SK-N-SH (cell line): Measurements from ENCODE around the gene TMEM120B. TPM values are rescaled to one million over a fixed set of nuclear protein-coding genes. Genes with fewer than 3 reads are reported as not detected.

Source experiments
- CTCF ChIA-PET: fragments of 300-600, 350-600 bp; formaldehyde crosslinking; extraction: SDS; loops from one replicate; lab custom pipeline; 2021; lab: Yijun Ruan, JAX
- POLR2A ChIA-PET: fragments of 350-600 bp; sonication (Branson Sonifier 250); formaldehyde crosslinking; extraction: SDS; loops from one replicate; lab custom pipeline; 2020; ENCODE audit warnings: antibody characterized with exemption, inconsistent platforms; lab: Yijun Ruan, JAX
- DNase-seq: peaks from one replicate; pipeline ENCODE4 v3.0.0; 2012
- H2AFZ ChIP-seq: fragments of 200-600 bp; sonication (generic); 2 replicates; pipeline ENCODE4 v1.8.1; 2016; ENCODE audit warnings: antibody characterized with exemption, mild to moderate bottlenecking, low read depth
- H3F3A ChIP-seq: fragments of 200-600 bp; sonication (generic); replicated peaks from 2 replicates; pipeline ENCODE3; 2016; ENCODE audit warnings: antibody characterized with exemption, mild to moderate bottlenecking; ENCODE audit not compliant: insufficient read depth
- H3K27ac ChIP-seq, 2 experiments: fragments of 200-500 bp in 1 of 2; fragments of 200-600 bp in 1 of 2; sonication (Bioruptor generic) in 1 of 2; sonication (generic), shearing (Covaris generic) in 1 of 2; 2 replicates each; pipeline versions ENCODE4 v1.5.1 to v1.6.1; 2014 to 2016; ENCODE audit warnings: low read depth in 2 of 2, inconsistent platforms in 1 of 2, low read length in 1 of 2, mild to moderate bottlenecking in 1 of 2, mixed read lengths in 1 of 2
- H3K27me3 ChIP-seq: fragments of 200-600 bp; sonication (generic), shearing (Covaris generic); 2 replicates; pipeline ENCODE4 v1.6.1; 2016; ENCODE audit warnings: mixed run types; ENCODE audit not compliant: insufficient read depth
- H3K36me3 ChIP-seq, 2 experiments: fragments of 200-500 bp in 1 of 2; fragments of 200-600 bp in 1 of 2; sonication (Bioruptor generic) in 1 of 2; sonication (generic) in 1 of 2; replicated peaks in 1 of 2; 2 replicates each; pipeline versions ENCODE3 to v1.5.1; 2014 to 2016; ENCODE audit warnings: low read length in 1 of 2, mild to moderate bottlenecking in 1 of 2; ENCODE audit not compliant: insufficient read depth in 2 of 2, control insufficient read depth in 1 of 2
- H3K4me1 ChIP-seq, 2 experiments: fragments of 200-500 bp in 1 of 2; fragments of 200-600 bp in 1 of 2; sonication (Bioruptor generic) in 1 of 2; sonication (generic), shearing (Covaris generic) in 1 of 2; 2 replicates each; pipeline versions ENCODE4 v1.5.1 to v1.6.1; 2014 to 2016; ENCODE audit warnings: low read depth in 1 of 2, low read length in 1 of 2, mixed run types in 1 of 2; ENCODE audit not compliant: insufficient read depth in 2 of 2, control insufficient read depth in 1 of 2
- H3K4me2 ChIP-seq: fragments of 200-600 bp; sonication (generic), shearing (Covaris generic); 2 replicates; pipeline ENCODE4 v1.6.1; 2017; ENCODE audit warnings: mixed run types
- H3K4me3 ChIP-seq, 2 experiments: fragments of 200-500 bp in 1 of 2; fragments of 200-600 bp in 1 of 2; sonication (Bioruptor generic) in 1 of 2; sonication (generic), shearing (Covaris generic) in 1 of 2; 2 replicates each; pipeline versions ENCODE4 v1.5.1 to v1.8.1; 2014 to 2016; ENCODE audit warnings: low read depth in 2 of 2, inconsistent platforms in 1 of 2, low read length in 1 of 2, mild to moderate bottlenecking in 1 of 2, mixed read lengths in 1 of 2, moderate library complexity in 1 of 2
- H3K79me2 ChIP-seq: fragments of 200-600 bp; sonication (generic); 2 replicates; pipeline ENCODE4 v1.8.1; 2017; ENCODE audit warnings: mild to moderate bottlenecking; ENCODE audit not compliant: insufficient read depth
- H3K9ac ChIP-seq: fragments of 200-600 bp; sonication (generic); 2 replicates; pipeline ENCODE4 v1.6.1; 2017; ENCODE audit warnings: mixed run types
- H3K9me2 ChIP-seq: fragments of 200-600 bp; sonication (generic); 2 replicates; pipeline ENCODE4 v1.6.1; 2017; ENCODE audit warnings: mixed run types
- H3K9me3 ChIP-seq: fragments of 200-600 bp; sonication (generic); 2 replicates; pipeline ENCODE4 v1.6.1; 2017; ENCODE audit warnings: mixed run types, mild to moderate bottlenecking, moderate library complexity
- H4K20me1 ChIP-seq: fragments of 200-600 bp; sonication (generic); 2 replicates; pipeline ENCODE4 v1.6.1; 2017; ENCODE audit warnings: mild to moderate bottlenecking, mixed run types; ENCODE audit not compliant: insufficient read depth
- FOSL2 ChIP-seq: IDR thresholded peaks from 2 replicates; pipeline ENCODE4 v1.4.0; 2012; ENCODE audit warnings: low read depth, mild to moderate bottlenecking, moderate library complexity, borderline replicate concordance
- GATA2 ChIP-seq: sonication (generic); formaldehyde crosslinking; IDR thresholded peaks from 2 replicates; pipeline ENCODE4 v1.5.0; 2020; ENCODE audit warnings: mild to moderate bottlenecking, missing genetic modification reagents
- JUND ChIP-seq: IDR thresholded peaks from 2 replicates; pipeline ENCODE4 v1.4.0; 2012
- MEF2A ChIP-seq: IDR thresholded peaks from 2 replicates; pipeline ENCODE4 v1.4.0; 2012; ENCODE audit warnings: low read depth, borderline replicate concordance
- MXI1 ChIP-seq: IDR thresholded peaks from 2 replicates; pipeline ENCODE4 v1.6.1; 2012; ENCODE audit warnings: mild to moderate bottlenecking, low read depth, low read length, improper control_type of control experiment
- NFIC ChIP-seq: IDR thresholded peaks from 2 replicates; pipeline ENCODE4 v1.4.0; 2012; ENCODE audit warnings: borderline replicate concordance
- NRF1 ChIP-seq: IDR thresholded peaks from 2 replicates; pipeline ENCODE4 v1.6.1; 2012; ENCODE audit warnings: low read depth, mild to moderate bottlenecking, low read length
- RCOR1 ChIP-seq: fragments of 150-350 bp; IDR thresholded peaks from 2 replicates; pipeline ENCODE4 v1.6.1; 2017; ENCODE audit warnings: antibody characterized with exemption, low read length
- RFX5 ChIP-seq: IDR thresholded peaks from 2 replicates; pipeline ENCODE4 v1.6.1; 2012; ENCODE audit warnings: mild to moderate bottlenecking, improper control_type of control experiment, low read length
- RXRA ChIP-seq: IDR thresholded peaks from 2 replicates; pipeline ENCODE4 v1.4.0; 2012; ENCODE audit warnings: low read depth, mild to moderate bottlenecking, borderline replicate concordance
- SMC3 ChIP-seq: IDR thresholded peaks from 2 replicates; pipeline ENCODE4 v1.6.1; 2012; ENCODE audit warnings: low read depth, low read length, improper control_type of control experiment
- TEAD4 ChIP-seq: IDR thresholded peaks from 2 replicates; pipeline ENCODE4 v1.4.0; 2012; ENCODE audit warnings: mild to moderate bottlenecking, borderline replicate concordance; ENCODE audit not compliant: insufficient read depth
- USF2 ChIP-seq: fragments of 150-350 bp; IDR thresholded peaks from 2 replicates; pipeline ENCODE4 v1.6.1; 2017; ENCODE audit warnings: antibody characterized with exemption, low read length, low read depth, borderline replicate concordance
- YY1 ChIP-seq: IDR thresholded peaks from 2 replicates; pipeline ENCODE4 v1.4.0; 2012; ENCODE audit warnings: low read depth, mild to moderate bottlenecking
- WGBS: methylation state at CpG from one replicate; pipeline ENCODE4 v1.1.6; 2017; ENCODE audit warnings: low lambda C conversion rate; 5-methylcytosine and 5-hydroxymethylcytosine counted together
- polyA plus RNA-seq, 3 experiments: library from polyadenylated mRNA; depleted of rRNA; stranded (reverse); fragments of >200 nt; gene quantifications; 2 replicates each; pipeline ENCODE4 v1.2.3, GENCODE V29; 2012
- TF ChIP-seq, protein P1 (sequence below): fragments of 200-600 bp; sonication (generic); IDR thresholded peaks from 2 replicates; pipeline ENCODE4 v1.6.1; 2017; ENCODE audit warnings: antibody characterized with exemption, mild to moderate bottlenecking, moderate library complexity
- TF ChIP-seq, protein P2 (sequence below): IDR thresholded peaks from 2 replicates; pipeline ENCODE4; 2012
- TF ChIP-seq, protein P3 (sequence below): IDR thresholded peaks from 2 replicates; pipeline ENCODE4 v1.6.1; 2012; ENCODE audit warnings: mild to moderate bottlenecking, low read depth, low read length, moderate library complexity

The TMEM120B gene
- polyA plus RNA-seq, 1 of the 3 experiments (the other 2 are of a cell fraction), result 15.4 TPM

- H3K9me3 ChIP-seq, result no peaks in the 10 kb centered on the region
- H3K27ac ChIP-seq, result peak overlapping the region in 1 of 2 experiments; percentile 69; a peak in 1 of 4 replicates
- 80% methylated on average over 6 of the region's 6 CpGs for WGBS
- POLR2A ChIA-PET, result no interaction called here
- peaks cover 8% of the 10 kb centered on the region for H3F3A ChIP-seq
- TF ChIP-seq NFIC, result no peak
- TF ChIP-seq MXI1, result no peak
- no peak for TF ChIP-seq USF2
- TF ChIP-seq, protein P1, sequence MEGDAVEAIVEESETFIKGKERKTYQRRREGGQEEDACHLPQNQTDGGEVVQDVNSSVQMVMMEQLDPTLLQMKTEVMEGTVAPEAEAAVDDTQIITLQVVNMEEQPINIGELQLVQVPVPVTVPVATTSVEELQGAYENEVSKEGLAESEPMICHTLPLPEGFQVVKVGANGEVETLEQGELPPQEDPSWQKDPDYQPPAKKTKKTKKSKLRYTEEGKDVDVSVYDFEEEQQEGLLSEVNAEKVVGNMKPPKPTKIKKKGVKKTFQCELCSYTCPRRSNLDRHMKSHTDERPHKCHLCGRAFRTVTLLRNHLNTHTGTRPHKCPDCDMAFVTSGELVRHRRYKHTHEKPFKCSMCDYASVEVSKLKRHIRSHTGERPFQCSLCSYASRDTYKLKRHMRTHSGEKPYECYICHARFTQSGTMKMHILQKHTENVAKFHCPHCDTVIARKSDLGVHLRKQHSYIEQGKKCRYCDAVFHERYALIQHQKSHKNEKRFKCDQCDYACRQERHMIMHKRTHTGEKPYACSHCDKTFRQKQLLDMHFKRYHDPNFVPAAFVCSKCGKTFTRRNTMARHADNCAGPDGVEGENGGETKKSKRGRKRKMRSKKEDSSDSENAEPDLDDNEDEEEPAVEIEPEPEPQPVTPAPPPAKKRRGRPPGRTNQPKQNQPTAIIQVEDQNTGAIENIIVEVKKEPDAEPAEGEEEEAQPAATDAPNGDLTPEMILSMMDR, result no peak
- no peak for TF ChIP-seq JUND
- no peak for TF ChIP-seq RCOR1
- TF ChIP-seq RXRA, result no peak
- no peak for TF ChIP-seq FOSL2
- TF ChIP-seq RFX5, result no peak
- no peak for TF ChIP-seq SMC3
- no peak overlapping the region for H2AFZ ChIP-seq
- no peaks in the 10 kb centered on the region for H4K20me1 ChIP-seq
- H3K9me2 ChIP-seq, result no peaks in the 10 kb centered on the region
- no peak overlapping the region for H3K4me3 ChIP-seq
- H3K79me2 ChIP-seq, result peaks cover 57% of the 10 kb centered on the region
- no peak overlapping the region for H3K4me2 ChIP-seq
- peaks cover 8 to 9% of the 10 kb centered on the region in 2 experiments; a peak in 2 of 4 replicates for H3K4me1 ChIP-seq
- H3K36me3 ChIP-seq, result no peaks in the 10 kb centered on the region
- DNase-seq, result no peak
- CTCF ChIA-PET, result interaction anchor here (1.0 to 1.3 kb wide), 2 partner anchors 22 to 30 kb away, joined by 3 read pairs; no protein-coding TSS in a partner anchor
- no peaks in the 10 kb centered on the region for H3K27me3 ChIP-seq
- H3K9ac ChIP-seq, result no peak overlapping the region
Measured at GRCh38 chr12:121715862-121716435, 3.4 kb downstream of the TMEM120B start.

GRCh38 chr12:121717041-121717699 lies 4.6 kb downstream of the TMEM120B start:
- Histone ChIP-seq H3K36me3 (no peaks in the 10 kb centered on the region), H2AFZ (no peak overlapping the region), H4K20me1 (no peaks in the 10 kb centered on the region), H3K4me1 (peaks cover 8 to 9% of the 10 kb centered on the region in 2 experiments; a peak in 2 of 4 replicates), H3K4me3 (no peak overlapping the region), H3F3A (peaks cover 8% of the 10 kb centered on the region), H3K27ac (peak overlapping the region; percentile 29 to 69; a peak in 3 of 4 replicates), H3K9me3 (no peaks in the 10 kb centered on the region), H3K4me2 (peak overlapping the region; percentile 54), H3K27me3 (no peaks in the 10 kb centered on the region), H3K9me2 (no peaks in the 10 kb centered on the region), H3K79me2 (peaks cover 69% of the 10 kb centered on the region), H3K9ac (0 out of 2 replicates have a peak overlapping the region, but pooled peaks have one; percentile 5)
- WGBS, result 63% methylated on average over 8 of the region's 10 CpGs
- CTCF ChIA-PET, result interaction anchor here (1.0 to 5.3 kb wide), 4 partner anchors 48 to 171 kb away, joined by 3 to 34 read pairs (median 4); partner anchors contain the start of genes PSMD9 and RHOF
- POLR2A ChIA-PET, result no interaction called here
- no peak for DNase-seq
- TF ChIP-seq, protein P2, sequence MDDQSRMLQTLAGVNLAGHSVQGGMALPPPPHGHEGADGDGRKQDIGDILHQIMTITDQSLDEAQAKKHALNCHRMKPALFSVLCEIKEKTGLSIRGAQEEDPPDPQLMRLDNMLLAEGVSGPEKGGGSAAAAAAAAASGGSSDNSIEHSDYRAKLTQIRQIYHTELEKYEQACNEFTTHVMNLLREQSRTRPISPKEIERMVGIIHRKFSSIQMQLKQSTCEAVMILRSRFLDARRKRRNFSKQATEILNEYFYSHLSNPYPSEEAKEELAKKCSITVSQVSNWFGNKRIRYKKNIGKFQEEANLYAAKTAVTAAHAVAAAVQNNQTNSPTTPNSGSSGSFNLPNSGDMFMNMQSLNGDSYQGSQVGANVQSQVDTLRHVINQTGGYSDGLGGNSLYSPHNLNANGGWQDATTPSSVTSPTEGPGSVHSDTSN, result peak; percentile 62
- TF ChIP-seq, protein P3, sequence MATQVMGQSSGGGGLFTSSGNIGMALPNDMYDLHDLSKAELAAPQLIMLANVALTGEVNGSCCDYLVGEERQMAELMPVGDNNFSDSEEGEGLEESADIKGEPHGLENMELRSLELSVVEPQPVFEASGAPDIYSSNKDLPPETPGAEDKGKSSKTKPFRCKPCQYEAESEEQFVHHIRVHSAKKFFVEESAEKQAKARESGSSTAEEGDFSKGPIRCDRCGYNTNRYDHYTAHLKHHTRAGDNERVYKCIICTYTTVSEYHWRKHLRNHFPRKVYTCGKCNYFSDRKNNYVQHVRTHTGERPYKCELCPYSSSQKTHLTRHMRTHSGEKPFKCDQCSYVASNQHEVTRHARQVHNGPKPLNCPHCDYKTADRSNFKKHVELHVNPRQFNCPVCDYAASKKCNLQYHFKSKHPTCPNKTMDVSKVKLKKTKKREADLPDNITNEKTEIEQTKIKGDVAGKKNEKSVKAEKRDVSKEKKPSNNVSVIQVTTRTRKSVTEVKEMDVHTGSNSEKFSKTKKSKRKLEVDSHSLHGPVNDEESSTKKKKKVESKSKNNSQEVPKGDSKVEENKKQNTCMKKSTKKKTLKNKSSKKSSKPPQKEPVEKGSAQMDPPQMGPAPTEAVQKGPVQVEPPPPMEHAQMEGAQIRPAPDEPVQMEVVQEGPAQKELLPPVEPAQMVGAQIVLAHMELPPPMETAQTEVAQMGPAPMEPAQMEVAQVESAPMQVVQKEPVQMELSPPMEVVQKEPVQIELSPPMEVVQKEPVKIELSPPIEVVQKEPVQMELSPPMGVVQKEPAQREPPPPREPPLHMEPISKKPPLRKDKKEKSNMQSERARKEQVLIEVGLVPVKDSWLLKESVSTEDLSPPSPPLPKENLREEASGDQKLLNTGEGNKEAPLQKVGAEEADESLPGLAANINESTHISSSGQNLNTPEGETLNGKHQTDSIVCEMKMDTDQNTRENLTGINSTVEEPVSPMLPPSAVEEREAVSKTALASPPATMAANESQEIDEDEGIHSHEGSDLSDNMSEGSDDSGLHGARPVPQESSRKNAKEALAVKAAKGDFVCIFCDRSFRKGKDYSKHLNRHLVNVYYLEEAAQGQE, result no peak
- TF ChIP-seq USF2, result no peak
- peak; percentile 16; the same call in 1 of the 2 replicates for TF ChIP-seq TEAD4
- no peak for TF ChIP-seq MEF2A
- TF ChIP-seq YY1, result no peak
- TF ChIP-seq GATA2 (CRISPR knock-in tag), result no peak
- no peak for TF ChIP-seq NRF1
